ENCODE data around the gene EZR. TPM values are rescaled to one million over a fixed set of nuclear protein-coding genes. Genes with fewer than 3 reads are reported as not detected.

Gene EZR
- total RNA-seq, 1 experiment from 2014 or later, result 88.5 TPM

DNA sequence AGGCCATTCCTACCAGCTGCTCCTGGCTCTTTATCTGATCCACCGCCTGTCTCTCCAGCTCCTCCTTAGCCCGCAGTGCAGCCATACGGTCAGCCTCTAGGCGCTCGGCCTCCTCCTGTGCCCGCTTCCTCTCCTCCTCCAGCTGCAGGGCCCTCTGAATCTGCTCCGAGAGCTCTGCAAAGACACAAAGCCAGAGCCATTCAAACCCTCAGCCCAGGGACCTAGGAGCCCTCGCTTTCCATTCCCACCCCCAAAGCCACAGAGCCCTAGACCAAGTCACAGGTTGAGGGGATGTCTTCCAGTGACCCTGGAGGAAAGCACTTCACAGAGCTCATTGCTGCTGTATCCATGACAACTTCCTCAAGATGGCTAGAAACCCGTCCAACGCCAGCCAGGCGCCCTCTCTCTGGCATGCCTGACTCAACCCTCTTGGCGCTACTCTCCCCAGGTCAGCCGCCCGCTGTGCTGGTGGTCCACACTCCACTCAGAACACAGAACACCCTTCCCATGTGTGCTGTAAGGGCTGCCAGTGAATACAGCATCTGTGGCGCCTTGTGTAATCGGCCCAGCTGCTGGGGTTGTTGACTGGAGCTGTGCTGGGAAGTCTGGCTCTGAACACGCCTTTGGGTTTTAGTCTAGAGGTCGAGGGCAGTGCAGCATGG, 49.3 kb downstream of the EZR start:
- H3K9me3 ChIP-seq (ENCODE audit: low read length), result no peaks in the 10 kb centered on the region
- no peak overlapping the region for H3K4me3 ChIP-seq (ENCODE audit: low read length)
- no peak overlapping the region for H3K9ac ChIP-seq (ENCODE audit: low read length)
- peaks cover 83% of the 10 kb centered on the region for H3K36me3 ChIP-seq (ENCODE audit: insufficient read depth, low read length)
- H3K4me2 ChIP-seq (ENCODE audit: low read depth, low read length, poor library complexity, severe bottlenecking), result no peak overlapping the region
- no peak for DNase-seq
- no peaks in the 10 kb centered on the region for H3K9me2 ChIP-seq (replicated peaks; ENCODE audit: insufficient read depth, low read length)
- H3K27ac ChIP-seq (ENCODE audit: low read length), result no peak overlapping the region
- no peaks in the 10 kb centered on the region for H3K79me2 ChIP-seq (ENCODE audit: low read length)
- no peaks in the 10 kb centered on the region for H3K4me1 ChIP-seq (ENCODE audit: low read length)
- peaks cover 24% of the 10 kb centered on the region; the same call in 1 of the 2 replicates for H4K20me1 ChIP-seq (ENCODE audit: insufficient read depth, low read depth, low read length)
- no peaks in the 10 kb centered on the region for H3K27me3 ChIP-seq (ENCODE audit: low read length)
- no peak overlapping the region for H2AFZ ChIP-seq (ENCODE audit: low read length)

- no peak for DNase-seq
- no peaks in the 10 kb centered on the region for H3K9me2 ChIP-seq (replicated peaks; ENCODE audit: insufficient read depth, low read length)
- H3K4me2 ChIP-seq (ENCODE audit: low read depth, low read length, poor library complexity, severe bottlenecking), result no peak overlapping the region
- no peak overlapping the region for H2AFZ ChIP-seq (ENCODE audit: low read length)
- H3K9ac ChIP-seq (ENCODE audit: low read length), result no peak overlapping the region
- H3K27ac ChIP-seq (ENCODE audit: low read length), result no peak overlapping the region
- H3K4me1 ChIP-seq (ENCODE audit: low read length), result no peaks in the 10 kb centered on the region
- no peak overlapping the region for H3K4me3 ChIP-seq (ENCODE audit: low read length)
- no peaks in the 10 kb centered on the region for H3K27me3 ChIP-seq (ENCODE audit: low read length)
- no peaks in the 10 kb centered on the region for H3K79me2 ChIP-seq (ENCODE audit: low read length)
- H3K36me3 ChIP-seq (ENCODE audit: insufficient read depth, low read length), result peaks cover 84% of the 10 kb centered on the region
- peaks cover 29% of the 10 kb centered on the region; the same call in 1 of the 2 replicates for H4K20me1 ChIP-seq (ENCODE audit: insufficient read depth, low read depth, low read length)
- no peaks in the 10 kb centered on the region for H3K9me3 ChIP-seq (ENCODE audit: low read length)
These were observed 49.9 kb downstream of the EZR start for GRCh38 chr6:158769234-158769770.

GRCh38 chr6:158768436-158768835, 50.7 kb downstream of the EZR start:
- H3K4me3 ChIP-seq (ENCODE audit: low read length), result no peak overlapping the region
- H3K4me1 ChIP-seq (ENCODE audit: low read length), result no peaks in the 10 kb centered on the region
- H3K9ac ChIP-seq (ENCODE audit: low read length), result no peak overlapping the region
- peaks cover 78% of the 10 kb centered on the region for H3K36me3 ChIP-seq (ENCODE audit: insufficient read depth, low read length)
- no peak overlapping the region for H3K4me2 ChIP-seq (ENCODE audit: low read depth, low read length, poor library complexity, severe bottlenecking)
- H3K27me3 ChIP-seq (ENCODE audit: low read length), result no peaks in the 10 kb centered on the region
- H3K27ac ChIP-seq (ENCODE audit: low read length), result no peak overlapping the region
- no peaks in the 10 kb centered on the region for H3K79me2 ChIP-seq (ENCODE audit: low read length)
- H3K9me3 ChIP-seq (ENCODE audit: low read length), result no peaks in the 10 kb centered on the region
- no peak overlapping the region for H2AFZ ChIP-seq (ENCODE audit: low read length)
- H4K20me1 ChIP-seq (ENCODE audit: insufficient read depth, low read depth, low read length), result peaks cover 31% of the 10 kb centered on the region; the same call in 1 of the 2 replicates
- DNase-seq, result no peak
- no peaks in the 10 kb centered on the region for H3K9me2 ChIP-seq (replicated peaks; ENCODE audit: insufficient read depth, low read length)

GRCh38 chr6:158767709-158768108, 51.5 kb downstream of the EZR start:
- H3K9me2 ChIP-seq (replicated peaks; ENCODE audit: insufficient read depth, low read length), result no peaks in the 10 kb centered on the region
- DNase-seq, result no peak
- H4K20me1 ChIP-seq (ENCODE audit: insufficient read depth, low read depth, low read length), result peaks cover 31% of the 10 kb centered on the region; the same call in 1 of the 2 replicates
- H2AFZ ChIP-seq (ENCODE audit: low read length), result no peak overlapping the region
- H3K4me2 ChIP-seq (ENCODE audit: low read depth, low read length, poor library complexity, severe bottlenecking), result no peak overlapping the region
- H3K4me3 ChIP-seq (ENCODE audit: low read length), result no peak overlapping the region
- no peaks in the 10 kb centered on the region for H3K9me3 ChIP-seq (ENCODE audit: low read length)
- no peaks in the 10 kb centered on the region for H3K27me3 ChIP-seq (ENCODE audit: low read length)
- no peak overlapping the region for H3K27ac ChIP-seq (ENCODE audit: low read length)
- H3K4me1 ChIP-seq (ENCODE audit: low read length), result no peaks in the 10 kb centered on the region
- peaks cover 71% of the 10 kb centered on the region for H3K36me3 ChIP-seq (ENCODE audit: insufficient read depth, low read length)
- H3K79me2 ChIP-seq (ENCODE audit: low read length), result no peaks in the 10 kb centered on the region
- no peak overlapping the region for H3K9ac ChIP-seq (ENCODE audit: low read length)

- Histone ChIP-seq H3K79me2 (ENCODE audit: low read length) (no peaks in the 10 kb centered on the region), H3K4me3 (ENCODE audit: low read length) (no peak overlapping the region), H3K9me3 (ENCODE audit: low read length) (no peaks in the 10 kb centered on the region), H3K27me3 (ENCODE audit: low read length) (no peaks in the 10 kb centered on the region), H3K36me3 (ENCODE audit: insufficient read depth, low read length) (peaks cover 62% of the 10 kb centered on the region), H3K4me1 (ENCODE audit: low read length) (no peaks in the 10 kb centered on the region), H3K27ac (ENCODE audit: low read length) (no peak overlapping the region), H2AFZ (ENCODE audit: low read length) (no peak overlapping the region), H3K4me2 (ENCODE audit: low read depth, low read length, poor library complexity, severe bottlenecking) (no peak overlapping the region), H4K20me1 (ENCODE audit: insufficient read depth, low read depth, low read length) (peaks cover 30% of the 10 kb centered on the region; the same call in 1 of the 2 replicates), H3K9ac (ENCODE audit: low read length) (no peak overlapping the region), H3K9me2 (replicated peaks; ENCODE audit: insufficient read depth, low read length) (no peaks in the 10 kb centered on the region)
- no peak for DNase-seq
These were observed 52.3 kb downstream of the EZR start for GRCh38 chr6:158766621-158767455.

DNA sequence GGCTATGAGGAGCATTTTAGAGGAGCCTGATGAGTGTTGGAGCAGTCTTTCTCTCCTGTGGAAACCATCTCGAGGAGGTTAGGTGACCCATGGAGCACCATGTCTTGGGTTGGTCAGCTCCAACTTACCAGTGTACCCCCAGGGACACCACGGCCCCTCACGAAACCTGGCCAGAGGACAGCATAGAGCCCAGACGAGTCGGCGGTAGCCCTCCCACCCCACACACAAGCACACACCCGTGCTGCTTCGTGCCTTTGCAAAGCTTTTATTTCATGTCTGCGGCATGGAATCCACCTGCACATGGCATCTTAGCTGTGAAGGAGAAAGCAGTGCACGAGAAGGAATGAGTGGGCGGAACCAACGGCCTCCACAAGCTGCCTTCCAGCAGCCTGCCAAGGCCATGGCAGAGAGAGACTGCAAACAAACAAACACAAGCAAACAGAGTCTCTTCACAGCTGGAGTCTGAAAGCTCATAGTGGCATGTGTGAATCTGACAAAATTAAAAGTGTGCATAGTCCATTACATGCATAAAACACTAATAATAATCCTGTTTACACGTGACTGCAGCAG, 53.6 kb downstream of the EZR start:
- no peak overlapping the region for H3K4me3 ChIP-seq (ENCODE audit: low read length)
- H4K20me1 ChIP-seq (ENCODE audit: insufficient read depth, low read depth, low read length), result peaks cover 30% of the 10 kb centered on the region; the same call in 1 of the 2 replicates
- H3K4me1 ChIP-seq (ENCODE audit: low read length), result no peaks in the 10 kb centered on the region
- DNase-seq, result no peak
- H3K79me2 ChIP-seq (ENCODE audit: low read length), result no peaks in the 10 kb centered on the region
- H3K36me3 ChIP-seq (ENCODE audit: insufficient read depth, low read length), result peaks cover 56% of the 10 kb centered on the region
- H3K9me3 ChIP-seq (ENCODE audit: low read length), result no peaks in the 10 kb centered on the region
- no peak overlapping the region for H3K4me2 ChIP-seq (ENCODE audit: low read depth, low read length, poor library complexity, severe bottlenecking)
- no peak overlapping the region for H3K27ac ChIP-seq (ENCODE audit: low read length)
- no peak overlapping the region for H3K9ac ChIP-seq (ENCODE audit: low read length)
- H3K9me2 ChIP-seq (replicated peaks; ENCODE audit: insufficient read depth, low read length), result no peaks in the 10 kb centered on the region
- H3K27me3 ChIP-seq (ENCODE audit: low read length), result no peaks in the 10 kb centered on the region
- H2AFZ ChIP-seq (ENCODE audit: low read length), result no peak overlapping the region

DNA sequence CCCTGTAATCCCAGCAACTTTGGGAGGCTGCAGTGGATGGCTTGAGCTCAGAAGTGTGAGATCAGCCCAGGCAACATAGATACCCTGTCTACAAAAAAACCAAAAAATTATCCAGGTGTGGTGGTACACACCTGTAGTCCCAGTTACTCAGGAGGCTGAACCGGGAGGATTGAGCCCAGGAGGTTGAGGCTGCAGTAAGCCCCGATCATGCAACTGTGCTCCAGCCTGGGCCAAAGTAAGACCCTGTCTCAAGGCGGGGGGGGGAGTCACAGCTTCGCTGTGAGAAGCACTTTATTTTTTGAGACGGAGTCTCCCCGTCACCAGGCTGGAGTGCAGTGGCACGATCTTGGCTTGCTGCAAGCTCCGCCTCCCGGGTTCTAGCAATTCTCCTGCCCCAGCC, 54.2 kb downstream of the EZR start:
- Histone ChIP-seq H3K9ac (ENCODE audit: low read length) (no peak overlapping the region), H3K27ac (ENCODE audit: low read length) (no peak overlapping the region), H3K9me2 (replicated peaks; ENCODE audit: insufficient read depth, low read length) (no peaks in the 10 kb centered on the region), H3K27me3 (ENCODE audit: low read length) (no peaks in the 10 kb centered on the region), H3K9me3 (ENCODE audit: low read length) (no peaks in the 10 kb centered on the region), H2AFZ (ENCODE audit: low read length) (no peak overlapping the region), H3K4me3 (ENCODE audit: low read length) (no peak overlapping the region), H3K79me2 (ENCODE audit: low read length) (no peaks in the 10 kb centered on the region), H3K4me2 (ENCODE audit: low read depth, low read length, poor library complexity, severe bottlenecking) (no peak overlapping the region), H4K20me1 (ENCODE audit: insufficient read depth, low read depth, low read length) (peaks cover 25% of the 10 kb centered on the region; the same call in 1 of the 2 replicates), H3K36me3 (ENCODE audit: insufficient read depth, low read length) (peaks cover 50% of the 10 kb centered on the region), H3K4me1 (ENCODE audit: low read length) (no peaks in the 10 kb centered on the region)
- DNase-seq, result no peak

Data from Karpas-422 (cell line).